Activated naive CD8-positive, alpha-beta T cell (primary cell): ENCODE results near the gene ANO1.

Source experiments
- H3K27ac Mint-ChIP-seq: one replicate; pipeline ENCODE4 v1.8.0; 2021; ENCODE audit warnings: mixed read lengths
- H3K27me3 Mint-ChIP-seq: one replicate; pipeline ENCODE4 v1.8.0; 2021; ENCODE audit warnings: mixed read lengths
- H3K36me3 Mint-ChIP-seq: one replicate; pipeline ENCODE4 v1.8.0; 2021; ENCODE audit warnings: mixed read lengths
- H3K4me1 Mint-ChIP-seq: one replicate; pipeline ENCODE4 v1.8.0; 2021; ENCODE audit warnings: low read depth, mixed read lengths
- H3K4me3 Mint-ChIP-seq: one replicate; pipeline ENCODE4 v1.8.0; 2021; ENCODE audit warnings: mild to moderate bottlenecking, mixed read lengths
- H3K9me3 Mint-ChIP-seq: one replicate; pipeline ENCODE4 v1.8.0; 2021; ENCODE audit warnings: low read depth, mixed read lengths

Gene ANO1

GRCh38 chr11:70040869-70041501 is 37.1 kb upstream of the ANO1 start:
- Mint-ChIP-seq H3K4me1 (no peaks in the 10 kb centered on the region), H3K4me3 (no peak overlapping the region), H3K27ac (no peak overlapping the region), H3K9me3 (peaks cover 21% of the 10 kb centered on the region), H3K27me3 (peaks cover 28% of the 10 kb centered on the region), H3K36me3 (peaks cover 2% of the 10 kb centered on the region)

- H3K4me3 Mint-ChIP-seq: no peak overlapping the region
- H3K36me3 Mint-ChIP-seq: peaks cover 2% of the 10 kb centered on the region
- H3K27me3 Mint-ChIP-seq: peaks cover 28% of the 10 kb centered on the region
- no peak overlapping the region for H3K27ac Mint-ChIP-seq
- no peaks in the 10 kb centered on the region for H3K4me1 Mint-ChIP-seq
- peaks cover 16% of the 10 kb centered on the region for H3K9me3 Mint-ChIP-seq
These were observed 34.6 kb upstream of the ANO1 start for GRCh38 chr11:70043482-70043881.

GRCh38 chr11:70046089-70046488 is 32.0 kb upstream of the ANO1 start:
- H3K36me3 Mint-ChIP-seq: peaks cover 2% of the 10 kb centered on the region
- peaks cover 33% of the 10 kb centered on the region for H3K27me3 Mint-ChIP-seq
- H3K27ac Mint-ChIP-seq: no peak overlapping the region
- peaks cover 14% of the 10 kb centered on the region for H3K9me3 Mint-ChIP-seq
- H3K4me1 Mint-ChIP-seq: no peaks in the 10 kb centered on the region
- H3K4me3 Mint-ChIP-seq: no peak overlapping the region

- Mint-ChIP-seq H3K4me1 (no peaks in the 10 kb centered on the region), H3K9me3 (no peaks in the 10 kb centered on the region), H3K36me3 (no peaks in the 10 kb centered on the region), H3K27ac (no peak overlapping the region), H3K27me3 (peaks cover 29% of the 10 kb centered on the region), H3K4me3 (no peak overlapping the region)
These were observed 29.7 kb upstream of the ANO1 start for GRCh38 chr11:70048279-70049024.

GRCh38 chr11:70049045-70049444 is 29.1 kb upstream of the ANO1 start:
- Mint-ChIP-seq H3K4me1 (no peaks in the 10 kb centered on the region), H3K27me3 (peaks cover 31% of the 10 kb centered on the region), H3K9me3 (no peaks in the 10 kb centered on the region), H3K36me3 (no peaks in the 10 kb centered on the region), H3K4me3 (no peak overlapping the region), H3K27ac (no peak overlapping the region)

GRCh38 chr11:70050243-70050642 is 27.9 kb upstream of the ANO1 start:
- peaks cover 29% of the 10 kb centered on the region for H3K27me3 Mint-ChIP-seq
- H3K4me1 Mint-ChIP-seq: no peaks in the 10 kb centered on the region
- H3K9me3 Mint-ChIP-seq: no peaks in the 10 kb centered on the region
- H3K4me3 Mint-ChIP-seq: no peak overlapping the region
- no peak overlapping the region for H3K27ac Mint-ChIP-seq
- no peaks in the 10 kb centered on the region for H3K36me3 Mint-ChIP-seq

GRCh38 chr11:70054004-70054403 is 24.1 kb upstream of the ANO1 start:
- Mint-ChIP-seq H3K4me3 (no peak overlapping the region), H3K9me3 (peaks cover 6% of the 10 kb centered on the region), H3K27ac (no peak overlapping the region), H3K27me3 (peaks cover 24% of the 10 kb centered on the region), H3K36me3 (peaks cover 5% of the 10 kb centered on the region), H3K4me1 (no peaks in the 10 kb centered on the region)

GRCh38 chr11:70055444-70055843 is 22.7 kb upstream of the ANO1 start:
- Mint-ChIP-seq H3K27ac (no peak overlapping the region), H3K9me3 (peaks cover 6% of the 10 kb centered on the region), H3K4me3 (no peak overlapping the region), H3K27me3 (peaks cover 18% of the 10 kb centered on the region), H3K4me1 (no peaks in the 10 kb centered on the region), H3K36me3 (peaks cover 5% of the 10 kb centered on the region)

- H3K4me1 Mint-ChIP-seq: no peaks in the 10 kb centered on the region
- H3K9me3 Mint-ChIP-seq: peaks cover 6% of the 10 kb centered on the region
- no peak overlapping the region for H3K4me3 Mint-ChIP-seq
- no peak overlapping the region for H3K27ac Mint-ChIP-seq
- peaks cover 14% of the 10 kb centered on the region for H3K27me3 Mint-ChIP-seq
- peaks cover 5% of the 10 kb centered on the region for H3K36me3 Mint-ChIP-seq
These were observed 21.0 kb upstream of the ANO1 start for GRCh38 chr11:70057080-70057479.

- Mint-ChIP-seq H3K9me3 (peaks cover 6% of the 10 kb centered on the region), H3K4me3 (no peak overlapping the region), H3K36me3 (peaks cover 5% of the 10 kb centered on the region), H3K4me1 (no peaks in the 10 kb centered on the region), H3K27ac (no peak overlapping the region), H3K27me3 (peaks cover 8% of the 10 kb centered on the region)
These were observed 18.1 kb upstream of the ANO1 start for GRCh38 chr11:70059971-70060370.

- H3K4me1 Mint-ChIP-seq: no peaks in the 10 kb centered on the region
- H3K36me3 Mint-ChIP-seq: peaks cover 3% of the 10 kb centered on the region
- peaks cover 4% of the 10 kb centered on the region for H3K9me3 Mint-ChIP-seq
- no peak overlapping the region for H3K4me3 Mint-ChIP-seq
- no peak overlapping the region for H3K27ac Mint-ChIP-seq
- peaks cover 8% of the 10 kb centered on the region for H3K27me3 Mint-ChIP-seq
These were observed 17.4 kb upstream of the ANO1 start for GRCh38 chr11:70060611-70061293.

- H3K27me3 Mint-ChIP-seq: peaks cover 6% of the 10 kb centered on the region
- no peak overlapping the region for H3K27ac Mint-ChIP-seq
- no peaks in the 10 kb centered on the region for H3K36me3 Mint-ChIP-seq
- H3K4me3 Mint-ChIP-seq: no peak overlapping the region
- H3K9me3 Mint-ChIP-seq: no peaks in the 10 kb centered on the region
- H3K4me1 Mint-ChIP-seq: no peaks in the 10 kb centered on the region
These were observed 16.4 kb upstream of the ANO1 start for GRCh38 chr11:70061734-70062133.

GRCh38 chr11:70063121-70063520 is 15.0 kb upstream of the ANO1 start:
- Mint-ChIP-seq H3K9me3 (no peaks in the 10 kb centered on the region), H3K27me3 (peaks cover 2% of the 10 kb centered on the region), H3K4me3 (no peak overlapping the region), H3K27ac (no peak overlapping the region), H3K4me1 (no peaks in the 10 kb centered on the region), H3K36me3 (no peaks in the 10 kb centered on the region)

- H3K27me3 Mint-ChIP-seq: peaks cover 6% of the 10 kb centered on the region
- no peaks in the 10 kb centered on the region for H3K4me1 Mint-ChIP-seq
- no peaks in the 10 kb centered on the region for H3K36me3 Mint-ChIP-seq
- no peak overlapping the region for H3K4me3 Mint-ChIP-seq
- no peaks in the 10 kb centered on the region for H3K9me3 Mint-ChIP-seq
- no peak overlapping the region for H3K27ac Mint-ChIP-seq
These were observed 14.6 kb upstream of the ANO1 start for GRCh38 chr11:70063555-70063954.

GRCh38 chr11:70064008-70064725 is 13.9 kb upstream of the ANO1 start:
- no peak overlapping the region for H3K4me3 Mint-ChIP-seq
- H3K27ac Mint-ChIP-seq: no peak overlapping the region
- no peaks in the 10 kb centered on the region for H3K4me1 Mint-ChIP-seq
- no peaks in the 10 kb centered on the region for H3K36me3 Mint-ChIP-seq
- H3K27me3 Mint-ChIP-seq: peaks cover 6% of the 10 kb centered on the region
- H3K9me3 Mint-ChIP-seq: no peaks in the 10 kb centered on the region
